HG03521 (cell line): Measurements from ENCODE around the gene PTCHD1.

Source experiments
- ATAC-seq: cut with Tn5 transposase; IDR thresholded peaks from one replicate; pipeline ENCODE4 v1.9.1; 2021; ENCODE audit warnings: mild to moderate bottlenecking, moderate library complexity; ENCODE audit not compliant: unreplicated experiment

Gene PTCHD1

GRCh38 chrX:23344904-23345271 is 10.2 kb downstream of the PTCHD1 start:
- no peak for ATAC-seq

DNA sequence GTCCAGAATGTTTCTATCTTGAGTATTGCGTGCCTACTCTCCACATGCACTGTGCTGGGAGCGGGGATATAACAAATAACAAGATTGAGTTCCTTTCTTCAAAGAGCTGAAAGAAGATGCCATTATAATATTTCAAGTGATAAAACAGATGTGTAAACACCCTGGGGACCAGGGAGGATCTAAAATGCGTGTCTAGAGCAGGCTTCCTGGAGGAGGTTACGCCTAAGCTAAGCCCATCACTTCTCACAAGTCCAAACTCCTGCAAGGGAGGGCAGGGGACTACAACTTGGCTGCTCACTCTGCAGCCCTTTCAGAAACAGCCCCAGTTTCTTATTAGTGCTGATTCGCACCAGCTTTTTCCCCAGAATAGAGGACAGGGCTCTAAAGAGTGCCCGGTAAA is 21.5 kb downstream of the PTCHD1 start:
- ATAC-seq, result no peak

GRCh38 chrX:23364416-23364815 is 29.8 kb downstream of the PTCHD1 start:
- no peak for ATAC-seq

DNA sequence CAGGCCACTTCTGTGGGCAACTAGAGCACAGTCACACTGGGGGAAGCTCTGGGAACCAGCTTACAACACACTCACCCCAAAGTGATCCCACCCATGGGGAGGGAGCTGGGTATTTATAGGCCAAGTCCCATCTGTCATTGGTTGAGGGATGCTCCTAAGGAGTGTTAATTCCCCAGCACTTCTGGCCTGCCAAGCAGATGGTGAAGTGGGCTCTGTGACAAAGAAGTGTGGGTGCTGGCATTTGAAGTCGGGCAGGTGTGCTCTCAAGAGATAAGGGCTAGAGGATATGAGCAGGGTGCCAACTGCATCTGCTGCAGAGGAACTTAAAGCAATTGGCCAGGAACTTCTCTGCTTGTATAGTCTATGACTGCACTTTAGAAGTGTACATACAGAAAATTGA is 30.9 kb downstream of the PTCHD1 start:
- no peak for ATAC-seq

DNA sequence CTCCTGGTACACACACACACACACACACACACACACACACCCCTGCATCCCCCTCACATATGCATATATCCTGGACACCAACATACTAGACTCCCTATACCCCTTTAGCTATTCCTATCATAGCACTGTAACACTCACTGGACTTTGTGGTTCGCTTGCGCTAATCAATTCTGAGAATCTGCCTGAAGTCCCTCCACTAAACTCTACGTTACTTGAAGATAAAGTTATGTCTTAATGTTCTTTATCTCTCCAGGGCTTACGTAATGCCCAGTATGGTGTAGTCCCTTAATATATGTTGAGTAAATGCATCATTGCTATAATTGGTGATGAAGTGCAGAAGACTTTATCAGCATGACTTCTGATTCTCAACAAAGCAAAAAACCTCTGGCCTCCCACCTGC is 32.3 kb downstream of the PTCHD1 start:
- ATAC-seq, result no peak

DNA sequence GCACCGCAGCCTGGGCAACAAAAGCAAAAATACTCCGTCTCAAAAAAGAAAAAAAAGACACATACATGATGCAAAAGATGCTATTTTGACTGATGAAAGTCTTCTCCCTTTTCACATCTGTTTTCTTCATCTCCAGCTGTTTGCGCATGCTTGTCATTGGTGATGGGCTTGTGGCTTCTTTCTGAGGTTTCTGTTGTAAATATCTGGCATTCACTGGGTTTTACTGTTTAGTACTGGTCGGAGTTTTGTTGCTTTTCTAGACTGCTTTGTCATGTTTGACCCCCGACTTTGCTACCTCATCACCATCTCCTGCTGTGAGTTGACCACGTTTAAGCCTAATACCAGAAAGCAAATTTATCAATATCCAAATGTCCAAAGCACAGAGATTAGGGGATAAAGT is 34.4 kb downstream of the PTCHD1 start:
- no peak for ATAC-seq

DNA sequence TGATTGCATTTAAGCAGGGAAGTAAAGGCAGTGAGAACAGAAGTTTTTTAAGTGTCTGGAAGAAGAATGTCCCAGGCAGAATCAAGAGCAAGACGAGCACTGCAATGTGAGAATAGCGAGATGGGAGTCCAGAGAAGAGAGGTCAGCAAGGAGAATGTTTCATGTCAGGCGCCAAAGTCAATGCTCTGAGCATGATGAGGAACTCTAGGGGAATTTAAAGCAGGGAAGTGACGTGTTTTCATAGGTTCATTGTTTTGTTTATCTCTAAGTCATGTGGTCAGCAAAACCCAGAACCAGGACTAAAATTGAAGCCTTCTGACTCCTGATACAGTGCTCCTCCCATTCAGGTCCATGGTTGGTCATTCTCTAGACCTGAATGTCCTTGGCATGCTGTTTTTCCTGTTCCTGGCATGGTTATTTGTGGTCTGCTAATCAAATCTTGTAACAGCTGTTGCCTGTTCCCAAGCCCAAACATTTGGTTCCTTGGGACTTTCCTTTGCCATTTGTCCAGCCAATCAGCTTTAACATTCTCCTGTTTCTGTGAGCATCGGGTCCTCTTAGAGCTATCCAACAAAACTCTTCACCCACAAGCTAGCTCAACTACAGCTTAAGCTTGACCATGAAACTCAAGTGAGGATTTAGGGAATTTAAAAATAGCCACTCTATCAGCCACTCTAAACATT is 37.7 kb downstream of the PTCHD1 start:
- ATAC-seq, result no peak

DNA sequence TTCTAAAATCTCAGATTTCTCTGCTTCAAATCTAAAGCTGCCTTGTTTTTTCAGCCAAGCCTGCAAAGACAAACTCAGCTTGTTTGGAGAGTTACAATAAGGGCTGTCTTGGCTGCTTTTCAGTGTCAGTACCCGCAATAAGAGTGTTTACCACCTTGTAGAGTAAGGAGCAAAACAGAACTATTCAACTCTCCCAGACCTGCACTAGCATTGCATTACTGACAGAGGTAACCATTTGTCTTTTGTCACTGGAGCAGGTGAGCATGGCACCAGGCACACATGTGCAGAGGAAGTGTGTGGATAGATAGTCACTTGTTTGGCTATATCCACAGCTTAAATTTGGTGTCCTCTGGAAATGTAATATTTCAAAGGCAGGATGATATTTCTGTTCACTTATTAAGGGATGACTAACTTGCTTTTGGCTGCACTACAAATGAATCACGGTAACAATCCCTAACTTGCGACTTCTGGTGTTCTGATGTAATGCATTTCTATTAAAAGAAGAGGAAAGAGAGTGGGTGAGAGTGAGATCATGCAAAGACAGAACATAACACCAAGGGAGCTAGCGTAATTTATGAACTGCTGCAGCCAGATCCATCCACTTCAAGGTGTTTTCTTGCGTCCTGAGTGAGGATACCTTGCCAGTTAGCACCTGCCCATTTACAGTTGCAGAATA is 38.6 kb downstream of the PTCHD1 start:
- ATAC-seq, result no peak

DNA sequence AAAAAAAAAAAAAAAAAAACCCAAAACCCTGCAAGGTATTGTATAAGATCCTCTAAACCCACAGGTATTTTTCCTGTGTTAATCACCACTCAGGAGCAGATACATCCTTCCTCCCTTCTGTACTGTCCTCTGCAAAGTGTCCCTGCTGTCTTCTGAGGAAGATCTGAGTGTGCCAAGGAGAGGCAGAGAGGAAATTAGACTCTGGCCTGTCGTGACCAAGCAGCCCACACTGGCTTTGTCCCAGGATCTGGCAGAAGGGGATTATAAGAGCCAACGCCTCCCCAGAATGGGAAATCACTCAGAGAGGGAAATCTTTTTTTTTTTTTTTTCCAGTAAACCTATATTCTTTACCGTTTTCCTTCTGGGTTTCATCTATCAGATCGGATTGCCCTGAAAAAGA is 39.6 kb downstream of the PTCHD1 start:
- no peak for ATAC-seq

DNA sequence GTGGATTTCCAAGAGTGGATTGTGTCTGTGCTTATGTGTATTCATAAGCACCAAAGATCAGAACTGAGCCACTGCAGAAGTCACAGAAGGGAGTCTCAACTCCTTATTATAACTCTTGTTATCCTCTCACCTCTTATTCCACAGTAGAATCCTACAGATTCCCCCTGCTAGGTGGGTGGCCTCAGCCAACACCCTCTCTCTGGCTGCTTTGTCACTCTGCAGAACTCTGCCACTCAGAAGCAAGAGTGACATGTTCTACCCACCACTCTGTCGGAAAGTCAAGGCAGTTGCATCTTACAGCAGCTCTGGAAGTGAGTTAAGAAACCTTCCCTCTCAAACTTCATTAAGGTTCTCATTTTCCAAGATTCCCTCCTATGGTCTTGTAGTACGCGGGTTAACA is 41.9 kb downstream of the PTCHD1 start:
- no peak for ATAC-seq

DNA sequence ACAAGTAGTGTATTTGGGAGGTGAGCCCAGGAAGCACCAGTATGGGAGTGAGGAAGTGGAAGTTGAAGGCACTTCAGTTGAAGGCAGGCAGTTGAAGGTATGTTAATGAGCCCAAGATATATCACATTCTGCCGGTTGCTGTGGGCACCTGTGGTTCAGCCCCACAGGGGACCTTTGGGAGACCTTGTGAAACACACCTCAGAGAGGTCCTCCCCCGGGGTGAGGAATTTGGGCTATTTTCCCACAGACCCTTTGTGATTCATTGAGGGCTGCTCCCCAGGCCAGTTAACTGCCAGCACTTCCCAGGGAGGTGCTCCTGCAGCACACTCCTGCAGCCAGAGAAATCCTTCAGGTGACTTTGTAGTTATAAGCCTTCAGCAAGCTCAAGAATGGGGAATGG is 45.9 kb downstream of the PTCHD1 start:
- ATAC-seq, result no peak

GRCh38 chrX:23381099-23382087 is 46.7 kb downstream of the PTCHD1 start:
- no peak for ATAC-seq

DNA sequence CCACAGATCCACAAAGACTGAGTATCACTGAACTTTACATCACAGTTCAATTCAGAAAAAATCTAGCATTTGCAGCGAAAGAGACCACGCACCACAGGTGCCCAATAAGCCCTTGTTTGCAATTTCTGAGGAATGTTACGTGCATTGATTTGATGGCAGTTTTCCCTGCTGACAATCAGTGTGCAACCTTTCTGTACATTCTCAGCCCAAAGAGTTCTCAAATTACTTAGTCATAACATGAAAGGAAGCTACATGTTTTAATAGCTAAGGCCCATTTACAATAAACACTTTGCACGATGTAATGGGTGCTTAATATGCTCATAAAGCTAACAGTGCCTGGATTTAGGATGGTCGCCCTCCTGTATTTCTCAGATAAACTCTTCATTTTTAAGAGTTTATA is 47.9 kb downstream of the PTCHD1 start:
- ATAC-seq, result no peak

- no peak for ATAC-seq
These were observed 48.8 kb downstream of the PTCHD1 start for GRCh38 chrX:23383411-23383810.

DNA sequence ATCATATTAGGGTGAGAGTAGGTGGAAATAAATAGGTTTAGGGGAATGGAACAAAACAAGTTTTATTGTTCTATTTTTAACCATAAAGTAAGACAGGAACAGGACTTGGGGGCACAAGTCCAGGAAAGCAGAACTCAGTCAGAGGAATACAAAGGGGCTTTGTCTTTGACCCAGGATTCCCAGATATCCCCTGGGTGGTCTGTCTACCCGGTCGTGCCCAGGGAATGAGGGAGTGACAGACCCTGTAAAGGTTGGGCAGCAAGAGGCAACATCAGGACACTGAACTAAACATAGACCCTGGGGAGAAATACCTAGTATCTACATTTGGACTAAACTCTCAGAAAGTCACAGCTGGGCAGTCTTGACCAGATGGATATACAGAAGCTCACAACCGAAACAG is 50.6 kb downstream of the PTCHD1 start:
- ATAC-seq, result no peak

DNA sequence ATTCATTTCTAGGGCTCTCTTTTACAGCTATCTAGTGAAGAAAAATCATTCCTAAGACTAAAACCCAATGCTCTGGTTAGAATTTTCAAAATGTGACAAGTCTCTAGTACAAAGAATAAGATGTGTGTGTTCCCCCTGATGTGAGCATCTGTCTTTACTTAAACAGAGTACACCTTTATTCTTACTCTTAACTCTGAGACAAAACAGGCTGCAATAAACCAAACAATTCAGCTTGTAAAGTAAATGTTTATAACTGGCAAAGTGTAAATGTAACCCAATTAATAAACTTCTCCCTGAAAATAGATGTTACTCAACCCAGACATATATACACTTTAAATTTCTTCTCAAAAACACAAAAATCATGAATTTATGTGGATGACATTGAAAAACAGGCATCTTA is 51.6 kb downstream of the PTCHD1 start:
- no peak for ATAC-seq

DNA sequence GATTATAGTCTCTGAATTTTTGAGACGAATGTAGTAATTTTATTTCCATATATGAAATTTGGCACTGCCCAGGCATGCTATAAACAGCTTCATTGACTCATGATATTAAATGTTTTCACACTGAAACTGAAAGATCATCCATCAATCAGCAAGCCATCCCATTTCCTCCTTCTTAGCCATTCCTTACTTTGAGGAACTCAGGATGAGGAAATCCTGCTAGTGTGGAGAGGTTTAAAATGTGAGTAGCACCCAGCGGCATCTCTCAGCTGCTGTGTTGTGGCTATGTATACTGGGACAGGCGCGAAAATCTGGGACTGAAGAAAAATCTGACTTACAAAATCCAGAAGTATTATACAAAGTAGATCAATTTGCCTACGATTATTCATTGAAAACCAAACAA is 52.1 kb downstream of the PTCHD1 start:
- ATAC-seq, result no peak

- ATAC-seq, result no peak
These were observed 53.0 kb downstream of the PTCHD1 start for GRCh38 chrX:23387550-23388184.

- ATAC-seq, result no peak
These were observed 54.6 kb downstream of the PTCHD1 start for GRCh38 chrX:23389196-23389792.

- ATAC-seq, result no peak
These were observed 56.3 kb downstream of the PTCHD1 start for GRCh38 chrX:23390979-23391378.

- no peak for ATAC-seq
These were observed 57.5 kb downstream of the PTCHD1 start for GRCh38 chrX:23392195-23392594.
